HG02884 (cell line): Measurements from ENCODE around the gene CCM2L.

Source experiments
- ATAC-seq: cut with Tn5 transposase; IDR thresholded peaks from one replicate; pipeline ENCODE4 v1.9.1; 2021; ENCODE audit warnings: mild to moderate bottlenecking, moderate library complexity; ENCODE audit not compliant: unreplicated experiment

Gene CCM2L

GRCh38 chr20:32053648-32054047, 43.4 kb downstream of the CCM2L start:
- no peak for ATAC-seq

- ATAC-seq, result no peak
These were observed 46.7 kb downstream of the CCM2L start for GRCh38 chr20:32056708-32057483.

- no peak for ATAC-seq
These were observed 47.5 kb downstream of the CCM2L start for GRCh38 chr20:32057656-32058184.

GRCh38 chr20:32059189-32059588, 49.0 kb downstream of the CCM2L start:
- no peak for ATAC-seq

GRCh38 chr20:32062776-32063170, 52.5 kb downstream of the CCM2L start:
- ATAC-seq, result peak; percentile 61

GRCh38 chr20:32063695-32064094, 53.5 kb downstream of the CCM2L start:
- no peak for ATAC-seq

GRCh38 chr20:32064667-32065066, 54.4 kb downstream of the CCM2L start:
- ATAC-seq, result no peak

- no peak for ATAC-seq
These were observed 57.1 kb downstream of the CCM2L start for GRCh38 chr20:32067234-32067821.

- no peak for ATAC-seq
These were observed 57.9 kb downstream of the CCM2L start for GRCh38 chr20:32068174-32068573.

GRCh38 chr20:32069711-32070110, 59.5 kb downstream of the CCM2L start:
- ATAC-seq, result no peak

GRCh38 chr20:32070282-32070681, 60.0 kb downstream of the CCM2L start:
- no peak for ATAC-seq

GRCh38 chr20:32070690-32071213, 60.5 kb downstream of the CCM2L start:
- ATAC-seq, result no peak

GRCh38 chr20:32071395-32072167, 61.3 kb downstream of the CCM2L start:
- ATAC-seq, result no peak

GRCh38 chr20:32072168-32072750, 62.0 kb downstream of the CCM2L start:
- ATAC-seq, result no peak

- ATAC-seq, result no peak
These were observed 65.3 kb downstream of the CCM2L start for GRCh38 chr20:32075534-32075933.

GRCh38 chr20:32077190-32077589, 67.0 kb downstream of the CCM2L start:
- no peak for ATAC-seq

- no peak for ATAC-seq
These were observed 68.1 kb downstream of the CCM2L start for GRCh38 chr20:32078322-32078721.

- no peak for ATAC-seq
These were observed 68.6 kb downstream of the CCM2L start for GRCh38 chr20:32078791-32079190.

- no peak for ATAC-seq
These were observed 69.4 kb downstream of the CCM2L start for GRCh38 chr20:32079655-32080109.

GRCh38 chr20:32080783-32081182, 70.5 kb downstream of the CCM2L start:
- no peak for ATAC-seq
